Measurements from ENCODE around the gene RUVBL2.

DNA sequence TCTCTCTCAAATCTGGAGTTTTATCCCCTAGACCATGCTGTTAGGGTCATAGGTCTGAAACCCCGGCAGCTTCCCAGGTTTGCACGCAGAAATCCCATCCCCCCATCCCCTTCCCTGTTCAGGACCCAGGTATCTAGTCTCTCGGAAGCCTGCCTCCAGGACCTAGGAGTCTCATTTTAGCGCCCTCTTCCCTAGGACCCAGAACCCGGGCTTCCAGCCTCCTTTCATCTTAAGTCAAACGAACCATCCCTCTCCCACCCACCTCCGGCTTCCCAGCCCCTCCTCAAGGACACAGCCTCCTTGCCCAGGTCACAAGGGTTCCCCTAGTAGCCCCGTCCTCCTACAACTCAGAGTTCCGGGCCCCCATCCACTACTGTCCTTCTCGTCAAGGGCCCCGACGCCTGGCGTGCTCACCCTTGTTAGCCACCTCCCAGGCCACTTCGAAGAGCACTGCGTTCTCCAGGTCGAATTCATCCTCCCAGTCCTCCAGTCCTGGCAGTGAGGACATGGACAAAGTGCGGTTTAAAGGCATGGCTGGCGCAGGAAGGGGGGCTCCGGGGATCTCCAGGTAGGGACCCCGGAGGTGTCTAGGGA lies 1.0 kb upstream of the RUVBL2 start:
- TF ChIP-seq EP300 (conservative IDR thresholded peaks at IDR 0.05; ENCODE audit: poor library complexity, severe bottlenecking) = no peak
- no peak for TF ChIP-seq CTCF (IDR thresholded peaks at IDR 0.05; ENCODE audit: poor library complexity, severe bottlenecking)
- no peak for TF ChIP-seq POLR2AphosphoS5 (IDR thresholded peaks at IDR 0.05)
- TF ChIP-seq EZH2 (IDR thresholded peaks at IDR 0.05; ENCODE audit: borderline replicate concordance, insufficient read depth, low read length, poor library complexity, severe bottlenecking) = no peak
- TF ChIP-seq SMC3 (conservative IDR thresholded peaks at IDR 0.05; ENCODE audit: poor library complexity) = no peak

Measured in neural cell (in vitro differentiated cells).